OCI-LY7 (cell line): Measurements from ENCODE around the gene KRT3. TPM values are rescaled to one million over a fixed set of nuclear protein-coding genes. Genes with fewer than 3 reads are reported as not detected.

Source experiments
- BruUV-seq: library from RNA; stranded (reverse); fragments of 400-500 nt; replicated peaks from 2 replicates; lab custom pipeline; 2021; lab: Mats Ljungman, UMichigan
- CTCF ChIA-PET: fragments of 300-600 bp; sonication (Branson Sonifier 250); formaldehyde crosslinking; loops from one replicate; lab custom pipeline; 2022; ENCODE audit warnings: antibody characterized with exemption; ENCODE audit not compliant: unreplicated experiment; lab: Charles Lee
- POLR2A ChIA-PET: fragments of 300-600 bp; sonication (Branson Sonifier 250); formaldehyde crosslinking; loops from one replicate; lab custom pipeline; 2022; ENCODE audit warnings: antibody characterized with exemption; lab: Charles Lee
- DNase-seq: peaks from one replicate; pipeline ENCODE4 v3.0.0-alpha.2; 2015; ENCODE audit warnings: low spot score
- H2AFZ ChIP-seq: fragments of 200-600 bp; sonication (generic), shearing (Covaris generic); 2 replicates; pipeline ENCODE4 v1.6.1; 2014; ENCODE audit warnings: mild to moderate bottlenecking, antibody characterized with exemption, low read length, moderate library complexity
- H3K27ac ChIP-seq: fragments of 200-600 bp; sonication (generic); 2 replicates; pipeline ENCODE4 v1.5.1; 2014; ENCODE audit warnings: mixed run types, low read depth, mild to moderate bottlenecking, moderate library complexity, low read length, inconsistent platforms; ENCODE audit not compliant: poor library complexity, severe bottlenecking
- H3K36me3 ChIP-seq: fragments of 200-600 bp; sonication (generic); 2 replicates; pipeline ENCODE4 v1.6.1; 2014; ENCODE audit warnings: mild to moderate bottlenecking, antibody characterized with exemption, low read length, moderate library complexity, mixed read lengths; ENCODE audit not compliant: insufficient read depth
- H3K4me1 ChIP-seq: fragments of 200-600 bp; sonication (generic); 2 replicates; pipeline ENCODE4 v1.5.1; 2014; ENCODE audit warnings: mild to moderate bottlenecking, low read length; ENCODE audit not compliant: insufficient read depth, poor library complexity, severe bottlenecking
- H3K4me2 ChIP-seq: fragments of 200-600 bp; sonication (generic); 2 replicates; pipeline ENCODE4 v1.6.1; 2014; ENCODE audit warnings: mild to moderate bottlenecking, low read length
- H3K4me3 ChIP-seq: fragments of 200-600 bp; sonication (generic); 2 replicates; pipeline ENCODE4 v1.5.1; 2014; ENCODE audit warnings: mild to moderate bottlenecking, low read depth, low read length; ENCODE audit not compliant: poor library complexity, severe bottlenecking
- H3K79me2 ChIP-seq: fragments of 200-600 bp; sonication (generic); 2 replicates; pipeline ENCODE4 v1.6.1; 2016; ENCODE audit warnings: low read depth, mild to moderate bottlenecking, low read length, moderate library complexity, mixed read lengths; ENCODE audit not compliant: insufficient read depth
- H3K9me2 ChIP-seq: fragments of 200-600 bp; sonication (generic); 2 replicates; pipeline ENCODE4 v1.6.1; 2016; ENCODE audit warnings: mild to moderate bottlenecking, low read length, mixed read lengths; ENCODE audit not compliant: insufficient read depth
- H3K9me3 ChIP-seq: fragments of 200-600 bp; sonication (generic); 2 replicates; pipeline ENCODE4 v1.6.1; 2014; ENCODE audit warnings: mild to moderate bottlenecking, mixed run types, low read length, mixed read lengths
- H4K20me1 ChIP-seq: fragments of 200-600 bp; sonication (generic); 2 replicates; pipeline ENCODE4 v1.6.1; 2014; ENCODE audit warnings: mild to moderate bottlenecking, antibody characterized with exemption, low read length, moderate library complexity, mixed read lengths; ENCODE audit not compliant: insufficient read depth
- EZH2phosphoT487 ChIP-seq: fragments of 200-600 bp; sonication (generic); IDR thresholded peaks from 2 replicates; pipeline ENCODE4 v1.6.1; 2018; ENCODE audit warnings: low read depth, borderline replicate concordance, mild to moderate bottlenecking, mixed run types, antibody characterized with exemption, low read length, moderate library complexity, mixed read lengths
- intact Hi-C: fragments of 100-400 bp; cut with micrococcal nuclease; formaldehyde crosslinking; loops from one replicate; pipeline ENCODE4 v1.10.0; 2022; ENCODE audit not compliant: unreplicated experiment
- total RNA-seq, 2 experiments: library from RNA; depleted of rRNA in 1 of 2; stranded (reverse); fragments of >200 nt in 1 of 2; shearing (Covaris generic) in 1 of 2; gene quantifications; 2 replicates each; pipeline ENCODE4 v1.2.3, GENCODE V29; 2014 to 2022
- TF ChIP-seq, protein P1 (sequence below): fragments of 200-600 bp; sonication (generic); conservative IDR thresholded peaks from 2 replicates; pipeline ENCODE4 v1.5.1; 2014; ENCODE audit warnings: mild to moderate bottlenecking, antibody characterized with exemption, low read length, moderate library complexity, mixed read lengths

Gene KRT3
- total RNA-seq, 2 experiments from 2014 or later, result not detected

DNA sequence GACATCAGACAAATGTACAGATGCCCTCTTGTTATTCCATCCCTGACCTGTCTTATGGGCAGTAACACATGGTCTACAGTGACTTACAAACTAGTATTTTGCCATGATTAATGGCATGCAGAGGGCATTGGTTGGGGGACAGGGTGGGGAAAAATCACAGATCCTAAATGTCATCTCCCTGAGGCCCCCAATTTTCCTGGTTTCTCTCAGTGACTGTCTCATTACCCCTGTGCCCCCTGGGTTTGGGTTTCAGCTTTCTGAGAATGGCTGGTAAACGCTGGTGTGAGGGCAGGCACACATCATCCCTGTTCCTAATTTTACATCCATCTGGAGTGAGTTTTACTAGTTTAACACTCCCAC is 28.9 kb downstream of the KRT3 start:
- H3K36me3 ChIP-seq, result no peaks in the 10 kb centered on the region
- no peak overlapping the region for H3K4me3 ChIP-seq
- ChIA-PET CTCF (no interaction called here), POLR2A (no interaction called here)
- H3K4me1 ChIP-seq, result no peaks in the 10 kb centered on the region
- no peaks in the 10 kb centered on the region for H3K9me3 ChIP-seq
- no peak overlapping the region for H3K27ac ChIP-seq
- no peak overlapping the region for H3K4me2 ChIP-seq
- no TSS peak for BruUV-seq
- no peaks in the 10 kb centered on the region for H4K20me1 ChIP-seq
- TF ChIP-seq, protein P1, sequence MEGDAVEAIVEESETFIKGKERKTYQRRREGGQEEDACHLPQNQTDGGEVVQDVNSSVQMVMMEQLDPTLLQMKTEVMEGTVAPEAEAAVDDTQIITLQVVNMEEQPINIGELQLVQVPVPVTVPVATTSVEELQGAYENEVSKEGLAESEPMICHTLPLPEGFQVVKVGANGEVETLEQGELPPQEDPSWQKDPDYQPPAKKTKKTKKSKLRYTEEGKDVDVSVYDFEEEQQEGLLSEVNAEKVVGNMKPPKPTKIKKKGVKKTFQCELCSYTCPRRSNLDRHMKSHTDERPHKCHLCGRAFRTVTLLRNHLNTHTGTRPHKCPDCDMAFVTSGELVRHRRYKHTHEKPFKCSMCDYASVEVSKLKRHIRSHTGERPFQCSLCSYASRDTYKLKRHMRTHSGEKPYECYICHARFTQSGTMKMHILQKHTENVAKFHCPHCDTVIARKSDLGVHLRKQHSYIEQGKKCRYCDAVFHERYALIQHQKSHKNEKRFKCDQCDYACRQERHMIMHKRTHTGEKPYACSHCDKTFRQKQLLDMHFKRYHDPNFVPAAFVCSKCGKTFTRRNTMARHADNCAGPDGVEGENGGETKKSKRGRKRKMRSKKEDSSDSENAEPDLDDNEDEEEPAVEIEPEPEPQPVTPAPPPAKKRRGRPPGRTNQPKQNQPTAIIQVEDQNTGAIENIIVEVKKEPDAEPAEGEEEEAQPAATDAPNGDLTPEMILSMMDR, result no peak
- intact Hi-C loops, result no loop called here
- H3K9me2 ChIP-seq, result no peaks in the 10 kb centered on the region
- no peaks in the 10 kb centered on the region for H3K79me2 ChIP-seq
- H2AFZ ChIP-seq, result no peak overlapping the region
- no peak for DNase-seq

DNA sequence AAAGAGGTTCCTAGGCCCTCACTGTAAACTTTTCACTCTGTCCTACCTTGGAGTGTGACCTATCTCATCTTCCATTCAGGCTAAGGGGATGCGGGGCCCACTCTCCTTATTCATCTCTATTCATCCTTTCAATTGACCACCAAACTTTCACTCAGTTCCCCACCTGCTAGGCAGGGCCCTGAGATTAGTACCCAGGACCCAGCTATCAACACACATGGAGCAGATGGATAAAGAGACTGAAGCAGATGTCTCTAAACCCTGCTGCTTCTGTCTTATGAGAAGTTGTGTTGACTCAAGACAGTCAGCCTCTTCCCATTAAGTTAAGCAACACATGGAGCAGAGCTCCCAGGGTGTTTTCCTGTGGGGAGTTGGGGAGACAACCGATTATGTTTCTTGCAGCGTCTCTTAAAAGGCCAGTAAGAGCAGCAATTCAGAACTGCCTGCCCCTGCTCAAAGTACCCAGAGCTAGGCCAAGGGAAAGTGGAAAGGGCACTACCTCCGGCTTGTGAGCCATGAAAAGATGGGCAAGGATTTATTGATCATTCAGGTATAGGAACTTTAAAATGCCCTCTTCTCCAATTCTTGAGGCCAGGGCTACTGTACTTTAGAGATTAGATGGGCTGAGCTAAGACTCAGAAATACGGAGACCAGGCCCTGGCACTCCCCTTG is 29.4 kb downstream of the KRT3 start:
- POLR2A ChIA-PET, result no interaction called here
- no peak overlapping the region for H3K4me3 ChIP-seq
- no peaks in the 10 kb centered on the region for H3K79me2 ChIP-seq
- no peaks in the 10 kb centered on the region for H4K20me1 ChIP-seq
- H3K9me3 ChIP-seq, result no peaks in the 10 kb centered on the region
- H3K36me3 ChIP-seq, result no peaks in the 10 kb centered on the region
- CTCF ChIA-PET, result no interaction called here
- no TSS peak for BruUV-seq
- DNase-seq, result no peak
- H3K4me2 ChIP-seq, result no peak overlapping the region
- H3K9me2 ChIP-seq, result no peaks in the 10 kb centered on the region
- H2AFZ ChIP-seq, result no peak overlapping the region
- no peak overlapping the region for H3K27ac ChIP-seq
- TF ChIP-seq EZH2phosphoT487, result no peak
- TF ChIP-seq, protein P1, result no peak
- intact Hi-C loops, result no loop called here
- H3K4me1 ChIP-seq, result no peaks in the 10 kb centered on the region

DNA sequence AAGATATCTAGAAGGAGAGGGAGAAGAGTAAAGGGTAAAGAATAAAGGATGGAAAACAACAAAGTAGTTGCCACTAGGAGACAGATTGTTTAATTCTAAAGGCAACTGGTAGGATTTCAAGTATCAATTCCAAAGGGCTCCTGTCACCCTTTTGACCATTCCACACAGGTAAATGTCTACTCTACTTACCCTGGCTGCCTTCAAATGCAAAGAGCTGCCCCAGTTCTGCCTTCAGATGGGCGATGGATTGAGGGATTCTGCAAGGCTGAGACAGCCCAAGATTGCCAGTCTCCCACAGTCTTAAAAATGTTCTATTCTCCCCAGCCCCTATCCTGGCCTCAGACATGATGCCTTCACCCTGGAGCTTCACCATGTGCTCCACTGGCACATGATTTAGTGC is 30.2 kb downstream of the KRT3 start:
- H3K4me3 ChIP-seq, result no peak overlapping the region
- CTCF ChIA-PET, result no interaction called here
- POLR2A ChIA-PET, result interaction anchor here (1.4 kb wide), 1 partner anchor 8 kb away, joined by 3 read pairs; no protein-coding TSS in a partner anchor

More for the DNA sequence above, 30.2 kb downstream of the KRT3 start:
- no peak for DNase-seq
- H3K27ac ChIP-seq, result no peak overlapping the region
- H3K4me2 ChIP-seq, result no peak overlapping the region
- H3K79me2 ChIP-seq, result no peaks in the 10 kb centered on the region
- no peaks in the 10 kb centered on the region for H3K9me2 ChIP-seq
- H3K36me3 ChIP-seq, result no peaks in the 10 kb centered on the region
- H3K4me1 ChIP-seq, result no peaks in the 10 kb centered on the region
- TF ChIP-seq, protein P1, result no peak
- TF ChIP-seq EZH2phosphoT487, result no peak
- no peak overlapping the region for H2AFZ ChIP-seq
- no peaks in the 10 kb centered on the region for H3K9me3 ChIP-seq
- H4K20me1 ChIP-seq, result no peaks in the 10 kb centered on the region
- intact Hi-C loops, result no loop called here
- BruUV-seq, result no TSS peak
